GM19468 (cell line): ENCODE results near the gene VPS13A.
A peak's percentile ranks its signal among the peaks of the same experiment; 100 is the strongest.

Experiments
- ATAC-seq: cut with Tn5 transposase; IDR thresholded peaks from one replicate; pipeline ENCODE4 v1.9.1; 2021; ENCODE audit warnings: mild to moderate bottlenecking, moderate library complexity, moderate number of reproducible peaks; ENCODE audit not compliant: unreplicated experiment; ENCODE audit errors: extremely low read depth

The VPS13A gene

GRCh38 chr9:77177143-77177893 lies at the start of gene VPS13A:
VPS13A (plus strand) TSS chr9:77177534; CDS start chr9:77177705, 171 bp downstream.
- peak; percentile 92 for ATAC-seq

DNA sequence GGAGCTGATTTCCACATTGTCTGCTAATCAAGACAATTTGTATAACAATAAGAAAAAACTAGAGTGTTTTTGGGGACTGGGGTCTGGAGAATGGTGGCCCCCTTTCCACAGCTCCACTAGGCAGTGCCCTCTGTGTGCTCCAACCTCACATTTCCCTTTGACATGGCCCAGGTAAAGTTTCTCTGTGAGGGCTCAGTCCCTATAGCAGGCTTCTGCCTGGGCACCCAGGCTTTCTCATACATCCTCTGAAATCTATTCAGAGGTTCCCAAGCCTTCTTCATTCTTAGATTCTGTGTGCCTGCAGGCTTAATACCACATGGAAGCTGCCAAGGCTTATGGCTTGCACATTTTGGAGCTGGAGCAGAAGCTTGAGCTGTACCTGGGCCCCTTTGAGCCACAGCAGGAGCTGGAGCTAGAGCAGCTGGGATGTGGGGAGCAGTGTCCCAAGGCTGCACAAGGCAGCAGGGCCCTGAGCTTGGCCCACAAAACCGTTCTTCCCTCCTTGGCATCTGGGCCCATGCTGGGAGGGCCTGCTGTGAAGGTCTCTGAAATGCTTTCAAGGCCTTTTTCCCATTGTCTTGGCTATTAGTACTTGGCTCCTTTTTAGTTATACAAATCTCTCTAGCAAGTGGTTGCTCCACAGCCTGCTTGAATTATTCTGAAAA lies 49.1 kb upstream of the VPS13A start:
- no peak for ATAC-seq

DNA sequence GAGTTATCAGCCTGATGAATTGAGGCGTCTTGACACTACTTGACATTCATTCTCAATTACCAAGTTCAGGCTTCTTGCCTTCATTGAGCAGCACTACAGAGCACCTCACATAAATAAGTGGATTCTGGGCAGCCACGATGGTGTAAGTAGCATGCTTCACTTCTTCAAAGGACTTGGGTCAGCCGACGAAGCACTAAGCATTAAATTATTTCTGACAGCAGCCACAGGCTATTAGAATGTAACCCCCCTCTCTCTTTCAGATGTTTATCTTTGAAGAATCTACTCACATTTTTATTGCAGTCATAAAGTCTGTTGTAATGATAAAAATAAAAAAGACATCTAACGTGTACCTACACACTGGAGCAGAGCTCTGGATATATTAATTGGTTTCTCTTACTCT lies 45.9 kb upstream of the VPS13A start:
- ATAC-seq: no peak

GRCh38 chr9:77133011-77133410 lies 44.3 kb upstream of the VPS13A start:
- no peak for ATAC-seq

DNA sequence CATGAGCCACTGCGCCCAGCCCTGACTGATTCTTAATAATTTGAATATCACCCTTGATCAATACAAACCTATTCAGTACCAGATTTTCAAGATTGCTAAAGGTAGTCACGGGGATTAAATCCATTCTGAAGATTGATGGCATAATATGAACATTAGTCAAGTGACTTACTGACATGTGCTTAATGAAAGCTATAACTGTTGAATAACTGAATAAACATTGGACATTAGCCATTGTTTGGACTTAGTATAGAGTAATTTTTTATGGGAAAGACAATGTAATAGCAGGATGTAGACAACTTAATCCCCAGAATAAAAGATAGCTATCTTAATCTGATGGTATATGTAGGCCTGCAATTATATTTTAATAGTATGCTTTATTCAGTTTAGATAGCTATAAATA lies 35.0 kb upstream of the VPS13A start:
- no peak for ATAC-seq

DNA sequence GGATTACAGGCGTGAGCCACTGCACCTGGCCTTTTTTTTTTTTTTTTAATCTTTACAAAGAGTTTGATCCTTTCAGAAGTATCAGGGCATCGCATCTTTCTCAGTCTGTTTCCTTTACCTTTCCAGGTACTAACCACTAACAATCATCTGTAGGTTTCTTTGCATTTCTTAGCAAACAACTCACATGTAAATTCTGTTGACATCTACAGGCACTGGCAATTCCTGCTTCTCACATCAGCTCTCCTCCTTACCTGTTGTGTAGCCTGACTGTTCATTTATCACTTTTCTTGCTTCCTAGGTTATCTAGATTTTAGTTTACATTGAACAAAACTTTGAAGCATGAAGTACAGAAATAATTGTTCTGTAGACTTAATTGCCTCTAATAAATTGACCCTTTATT lies 27.5 kb upstream of the VPS13A start:
- no peak for ATAC-seq

DNA sequence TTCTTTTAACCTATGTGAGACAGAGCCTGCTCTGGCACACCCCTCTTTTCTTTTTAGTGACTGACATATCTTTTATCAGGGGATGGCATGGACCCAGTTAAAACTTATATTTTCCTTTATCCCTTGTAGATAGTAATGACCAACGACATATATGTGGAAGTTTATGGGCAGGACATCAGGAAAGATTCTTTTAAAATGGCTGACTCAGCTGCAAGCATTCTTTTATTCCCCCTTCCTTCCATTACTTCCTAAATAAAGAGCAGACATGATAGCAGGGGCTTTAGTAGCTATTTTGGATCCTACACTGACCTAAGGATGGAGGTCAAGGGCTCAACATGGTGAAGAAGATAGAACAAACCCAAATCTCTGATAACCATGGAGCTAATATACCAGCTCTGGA lies 25.0 kb upstream of the VPS13A start:
- ATAC-seq: no peak

DNA sequence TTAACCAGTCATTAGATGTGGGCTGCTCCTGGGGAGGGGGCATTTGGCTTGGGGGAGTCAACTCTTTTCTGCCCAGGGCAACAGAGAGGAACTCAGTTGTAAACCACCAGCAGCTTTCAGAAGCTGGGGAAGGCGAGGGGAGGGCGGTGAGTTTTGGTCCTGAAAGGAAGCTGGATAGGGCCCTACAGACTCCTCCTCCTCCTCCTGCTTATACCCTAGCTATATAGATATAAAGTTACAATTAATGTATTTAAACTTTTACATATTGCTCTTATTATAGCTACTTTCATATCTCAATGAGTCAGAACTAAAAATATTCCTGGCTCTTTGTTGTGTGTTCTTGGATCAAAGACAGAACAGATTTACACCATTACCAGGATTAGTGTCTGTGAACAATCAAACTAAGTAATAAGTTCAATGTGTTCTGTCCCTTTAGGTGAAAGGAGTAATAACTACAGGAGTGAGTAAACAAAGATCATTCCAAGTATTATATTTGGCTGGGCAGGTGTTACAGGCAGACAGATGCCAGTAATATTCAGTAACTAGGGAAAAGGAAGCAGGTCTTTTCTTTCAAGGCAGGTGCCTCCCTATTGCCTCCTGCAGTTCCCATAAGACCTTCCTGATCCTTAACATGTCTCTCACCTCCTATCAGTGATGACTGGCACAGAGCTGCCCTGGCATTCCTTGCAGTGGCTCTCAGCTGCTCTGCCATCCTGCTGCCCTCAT lies 20.5 kb upstream of the VPS13A start:
- no peak for ATAC-seq

DNA sequence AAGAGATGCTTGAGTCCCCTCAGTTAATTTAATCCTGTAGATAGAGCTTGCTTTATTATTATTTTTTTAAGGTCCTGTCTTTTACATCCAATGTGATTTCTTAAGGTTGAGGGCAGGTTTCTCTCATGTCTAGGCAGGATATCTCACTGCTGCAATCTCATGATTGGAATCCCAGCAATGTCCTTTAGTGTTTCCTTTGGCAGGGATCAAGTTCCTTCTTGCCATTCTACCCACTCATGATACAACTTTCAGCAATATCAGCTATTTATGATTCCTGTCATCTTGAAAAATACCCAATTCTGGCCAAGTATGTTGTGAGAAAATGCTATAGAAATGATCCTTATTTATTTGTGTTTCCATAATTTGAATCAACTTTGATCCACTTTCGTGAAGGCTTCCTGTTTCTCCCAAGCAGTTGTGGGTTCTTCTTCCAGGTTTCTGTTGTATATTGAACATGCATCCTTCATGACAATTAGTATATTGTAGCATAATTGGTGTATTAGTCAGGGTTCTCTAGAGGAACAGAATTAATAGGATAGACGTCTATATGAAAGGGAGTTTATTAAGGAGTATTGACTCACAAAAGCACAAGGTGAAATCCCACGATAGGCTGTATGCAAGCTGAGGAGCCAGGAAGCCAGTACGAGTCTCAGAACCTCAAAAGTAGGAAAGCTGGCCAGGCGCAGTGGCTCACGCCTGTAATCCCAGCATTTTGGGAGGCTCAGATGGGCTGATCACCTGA lies 18.4 kb upstream of the VPS13A start:
- no peak for ATAC-seq

GRCh38 chr9:77161191-77161590 lies 16.1 kb upstream of the VPS13A start:
- no peak for ATAC-seq

DNA sequence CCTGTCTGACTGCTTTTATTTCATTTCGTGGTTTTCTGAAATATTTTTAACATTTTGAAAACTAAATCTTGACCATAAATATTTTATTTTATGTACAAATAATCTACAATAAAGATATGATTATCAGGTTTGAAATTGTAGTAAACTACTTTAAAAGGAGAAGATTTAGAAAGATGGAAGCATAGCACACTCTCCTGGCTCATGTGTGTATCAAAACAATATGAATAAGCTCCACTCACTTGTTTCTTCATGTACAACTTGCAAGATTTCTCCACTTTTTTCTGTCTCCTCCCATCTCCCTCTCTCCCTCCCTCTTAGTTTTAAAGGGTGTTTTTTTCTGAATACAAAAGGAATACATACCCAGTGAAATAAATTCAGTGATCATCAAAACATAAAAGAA lies 15.4 kb upstream of the VPS13A start:
- ATAC-seq: no peak

- ATAC-seq: no peak
Observed at GRCh38 chr9:77162366-77162765, 15.0 kb upstream of the VPS13A start.

DNA sequence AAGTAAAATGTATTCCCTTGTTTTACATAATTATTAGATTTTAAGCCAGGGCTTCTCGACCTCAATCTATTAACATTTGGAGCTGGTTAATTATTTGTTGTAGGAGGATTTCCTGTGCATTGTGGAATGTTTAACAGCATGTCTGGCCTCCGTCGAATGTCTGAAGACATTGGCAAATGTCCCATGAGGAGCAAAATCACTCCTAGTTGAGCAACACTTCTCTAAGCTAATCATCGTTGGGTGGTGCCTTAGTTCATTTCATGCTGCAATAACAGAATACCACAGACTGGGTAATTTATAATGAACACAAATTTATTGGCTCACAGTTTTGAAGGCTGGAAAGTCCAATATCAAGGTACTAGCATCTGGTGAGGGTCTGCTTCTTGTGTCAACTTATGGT lies 13.4 kb upstream of the VPS13A start:
- ATAC-seq: no peak

DNA sequence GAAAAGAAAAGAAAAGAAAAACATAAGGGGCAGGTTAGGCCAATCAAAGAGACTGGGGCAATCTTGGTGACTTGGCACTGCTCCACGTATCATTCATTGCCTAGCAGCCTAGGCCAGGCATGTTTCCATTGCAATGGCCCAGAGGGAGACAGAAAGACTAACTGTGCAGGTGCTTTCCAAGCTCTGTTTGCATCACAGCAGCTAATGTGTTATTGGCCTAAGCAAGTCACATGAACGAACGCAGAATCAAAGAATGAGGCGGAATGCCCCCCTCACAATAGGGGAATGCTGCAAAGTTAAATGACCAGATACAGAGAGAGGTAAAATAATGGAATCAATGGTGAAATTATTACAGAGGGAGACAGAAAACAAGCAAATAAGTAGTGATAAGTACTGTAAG lies 11.1 kb upstream of the VPS13A start:
- ATAC-seq: no peak

- ATAC-seq: no peak
Observed at GRCh38 chr9:77170991-77171699, 6.2 kb upstream of the VPS13A start.

- ATAC-seq: no peak
Observed at GRCh38 chr9:77175151-77175550, 2.2 kb upstream of the VPS13A start.

GRCh38 chr9:77176106-77176505 lies 1.2 kb upstream of the VPS13A start:
- no peak for ATAC-seq

- no peak for ATAC-seq
Observed at GRCh38 chr9:77176686-77177142, 620 bp upstream of the VPS13A start.

- no peak for ATAC-seq
Observed at GRCh38 chr9:77177894-77178794, 810 bp downstream of the VPS13A start.
